Hepatocyte (in vitro differentiated cells): ENCODE data around the gene TMED4. TPM values are rescaled to one million over a fixed set of nuclear protein-coding genes. Genes with fewer than 3 reads are reported as not detected.
A peak's percentile ranks its signal among the peaks of the same experiment; 100 is the strongest.

Experiments
- DNase-seq: peaks from one replicate; pipeline ENCODE4 v3.0.0-alpha.2; 2016; ENCODE audit warnings: low spot score
- H2AFZ ChIP-seq: fragments of 200-600 bp; sonication (generic); 2 replicates; pipeline ENCODE4 v1.6.0; 2016; ENCODE audit warnings: antibody characterized with exemption, mild to moderate bottlenecking
- H3K27ac ChIP-seq: fragments of 200-600 bp; sonication (generic); 2 replicates; pipeline ENCODE4 v1.5.1; 2016; ENCODE audit warnings: mild to moderate bottlenecking
- H3K27me3 ChIP-seq: fragments of 200-600 bp; sonication (generic); 2 replicates; pipeline ENCODE4 v1.6.1; 2016
- H3K36me3 ChIP-seq: fragments of 200-600 bp; sonication (generic); replicated peaks from 2 replicates; pipeline ENCODE4 v1.5.1; 2016; ENCODE audit warnings: low read depth; ENCODE audit not compliant: insufficient read depth
- H3K4me1 ChIP-seq: fragments of 200-600 bp; sonication (generic); 2 replicates; pipeline ENCODE4 v1.5.1; 2016; ENCODE audit warnings: mild to moderate bottlenecking, moderate library complexity; ENCODE audit not compliant: insufficient read depth
- H3K4me2 ChIP-seq: fragments of 200-600 bp; sonication (generic); 2 replicates; pipeline ENCODE4 v1.6.0; 2016
- H3K4me3 ChIP-seq: fragments of 200-600 bp; sonication (generic); 2 replicates; pipeline ENCODE4 v1.5.1; 2016; ENCODE audit warnings: mild to moderate bottlenecking
- H3K79me2 ChIP-seq: fragments of 200-600 bp; sonication (generic); 2 replicates; pipeline ENCODE4 v1.6.0; 2017; ENCODE audit warnings: mild to moderate bottlenecking
- H3K9me2 ChIP-seq: fragments of 200-600 bp; sonication (generic); replicated peaks from 2 replicates; pipeline ENCODE4 v1.6.0; 2017; ENCODE audit warnings: mild to moderate bottlenecking; ENCODE audit not compliant: insufficient read depth
- H3K9me3 ChIP-seq: fragments of 200-600 bp; sonication (generic); 2 replicates; pipeline ENCODE4 v1.5.1; 2016; ENCODE audit warnings: low read depth, mild to moderate bottlenecking
- H4K20me1 ChIP-seq: fragments of 200-600 bp; sonication (generic); 2 replicates; pipeline ENCODE4 v1.6.0; 2016; ENCODE audit warnings: mild to moderate bottlenecking; ENCODE audit not compliant: insufficient read depth, poor library complexity, severe bottlenecking
- EZH2 ChIP-seq: fragments of 200-600 bp; sonication (generic); IDR thresholded peaks from 2 replicates; pipeline ENCODE4 v1.6.1; 2016; ENCODE audit warnings: antibody characterized with exemption, mild to moderate bottlenecking, borderline replicate concordance
- EZH2phosphoT487 ChIP-seq: fragments of 200-600 bp; sonication (generic); IDR thresholded peaks from one replicate; pipeline ENCODE4 v1.6.1; 2018; ENCODE audit warnings: antibody characterized with exemption, mild to moderate bottlenecking, low read depth, moderate library complexity; ENCODE audit not compliant: unreplicated experiment, severe bottlenecking
- WGBS: methylation state at CpG from one replicate; pipeline ENCODE4 v1.1.6; 2016; ENCODE audit warnings: low lambda C conversion rate; ENCODE audit errors: missing lambda C conversion rate; 5-methylcytosine and 5-hydroxymethylcytosine counted together
- polyA plus RNA-seq: library from polyadenylated mRNA; unstranded; fragments of >200 nt; fragmentation: Nextera tagmentation; extraction: Ambion mirVana; gene quantifications from 2 replicates; pipeline ENCODE4 v1.2.1, GENCODE V29; 2016
- total RNA-seq: library from RNA; depleted of rRNA; stranded (reverse); fragments of >200 nt; gene quantifications from 2 replicates; pipeline ENCODE4 v1.2.3, GENCODE V29; 2014
- TF ChIP-seq, protein P1 (sequence below): fragments of 200-600 bp; sonication (generic); IDR thresholded peaks from 2 replicates; pipeline ENCODE4 v1.5.1; 2016; ENCODE audit warnings: antibody characterized with exemption, mild to moderate bottlenecking; ENCODE audit not compliant: poor library complexity

TMED4 gene
- total and polyA plus RNA-seq, 2 experiments from 2014 or later: 94.3 to 245 TPM

DNA sequence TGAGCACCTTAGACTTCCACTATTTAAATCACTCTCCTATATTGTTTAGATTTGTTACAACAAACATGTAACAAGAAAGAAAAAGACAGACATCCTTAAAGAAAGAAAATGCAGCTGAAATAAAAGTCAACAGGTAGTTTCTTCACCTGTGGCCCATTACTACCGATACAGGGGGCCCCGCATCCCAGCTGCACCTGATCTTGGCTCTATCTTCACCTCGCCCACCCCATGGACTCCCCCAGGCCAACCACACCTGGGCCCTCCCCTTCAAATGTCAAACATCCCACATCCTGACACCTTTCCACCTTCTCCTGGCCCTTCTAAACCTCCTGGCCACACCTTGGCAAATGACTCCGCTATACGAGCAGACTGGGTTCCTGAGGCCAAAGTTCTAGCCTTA lies 15.4 kb downstream of the TMED4 start:
- Histone ChIP-seq H3K4me3 (no peak overlapping the region), H3K36me3 (no peaks in the 10 kb centered on the region), H3K4me1 (peaks cover 4% of the 10 kb centered on the region), H3K4me2 (no peak overlapping the region), H3K27me3 (no peaks in the 10 kb centered on the region), H3K27ac (no peak overlapping the region), H3K9me3 (no peaks in the 10 kb centered on the region), H4K20me1 (no peaks in the 10 kb centered on the region), H3K9me2 (no peaks in the 10 kb centered on the region), H2AFZ (no peak overlapping the region), H3K79me2 (peaks cover 16% of the 10 kb centered on the region)
- 96% methylated on average over 3 of the region's 5 CpGs for WGBS
- TF ChIP-seq, protein P1, sequence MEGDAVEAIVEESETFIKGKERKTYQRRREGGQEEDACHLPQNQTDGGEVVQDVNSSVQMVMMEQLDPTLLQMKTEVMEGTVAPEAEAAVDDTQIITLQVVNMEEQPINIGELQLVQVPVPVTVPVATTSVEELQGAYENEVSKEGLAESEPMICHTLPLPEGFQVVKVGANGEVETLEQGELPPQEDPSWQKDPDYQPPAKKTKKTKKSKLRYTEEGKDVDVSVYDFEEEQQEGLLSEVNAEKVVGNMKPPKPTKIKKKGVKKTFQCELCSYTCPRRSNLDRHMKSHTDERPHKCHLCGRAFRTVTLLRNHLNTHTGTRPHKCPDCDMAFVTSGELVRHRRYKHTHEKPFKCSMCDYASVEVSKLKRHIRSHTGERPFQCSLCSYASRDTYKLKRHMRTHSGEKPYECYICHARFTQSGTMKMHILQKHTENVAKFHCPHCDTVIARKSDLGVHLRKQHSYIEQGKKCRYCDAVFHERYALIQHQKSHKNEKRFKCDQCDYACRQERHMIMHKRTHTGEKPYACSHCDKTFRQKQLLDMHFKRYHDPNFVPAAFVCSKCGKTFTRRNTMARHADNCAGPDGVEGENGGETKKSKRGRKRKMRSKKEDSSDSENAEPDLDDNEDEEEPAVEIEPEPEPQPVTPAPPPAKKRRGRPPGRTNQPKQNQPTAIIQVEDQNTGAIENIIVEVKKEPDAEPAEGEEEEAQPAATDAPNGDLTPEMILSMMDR: no peak
- TF ChIP-seq EZH2 (no peak), EZH2phosphoT487 (no peak)
- no peak for DNase-seq

DNA sequence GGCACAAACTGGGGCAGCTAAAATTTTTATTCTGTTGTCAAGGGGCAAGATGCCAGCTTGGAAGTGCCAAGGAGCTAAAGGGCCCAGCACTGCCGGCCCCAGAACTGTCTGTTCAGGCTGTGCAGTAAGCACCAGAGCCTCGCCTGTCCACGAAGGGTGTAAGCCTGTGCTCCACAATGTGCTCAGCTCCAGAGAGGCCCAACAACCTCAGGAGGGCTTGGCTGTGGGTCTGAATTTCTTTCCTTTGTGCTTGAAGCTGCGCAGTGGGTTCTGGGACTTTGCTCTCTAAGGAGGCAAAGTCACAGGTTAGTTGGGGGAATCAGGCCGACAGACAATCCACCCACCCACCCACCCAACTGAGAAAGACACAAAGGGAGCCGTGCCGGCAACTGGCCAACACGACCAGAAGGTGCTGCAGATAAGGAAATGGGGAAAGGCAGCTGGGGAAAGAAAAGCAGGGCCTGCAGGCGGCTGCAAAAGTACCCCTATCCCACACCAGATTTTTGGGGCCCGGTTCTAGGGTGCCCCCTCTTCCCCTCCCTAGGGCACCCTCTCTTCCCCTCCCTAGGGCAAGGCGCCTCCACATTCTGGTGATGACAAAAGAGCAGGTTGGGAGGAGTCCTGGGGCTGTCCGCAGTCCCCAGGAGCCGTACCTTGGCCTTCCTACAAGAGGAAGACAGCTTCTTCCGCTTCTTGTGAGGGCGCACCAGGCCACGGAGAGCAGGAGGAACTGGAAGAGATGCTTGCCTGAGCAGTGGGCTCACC lies 16.1 kb downstream of the TMED4 start:
- Histone ChIP-seq H3K27me3 (no peaks in the 10 kb centered on the region), H3K4me1 (peaks cover 7% of the 10 kb centered on the region), H3K4me3 (no peak overlapping the region), H3K9me3 (no peaks in the 10 kb centered on the region), H3K36me3 (no peaks in the 10 kb centered on the region), H3K79me2 (peaks cover 9% of the 10 kb centered on the region), H2AFZ (no peak overlapping the region), H3K27ac (peak overlapping the region; percentile 24), H3K4me2 (no peak overlapping the region), H3K9me2 (no peaks in the 10 kb centered on the region), H4K20me1 (no peaks in the 10 kb centered on the region)
- DNase-seq: no peak
- no peak for TF ChIP-seq EZH2phosphoT487
- TF ChIP-seq, protein P1: no peak
- no peak for TF ChIP-seq EZH2
- WGBS: 90% methylated on average over 16 of the region's 16 CpGs

DNA sequence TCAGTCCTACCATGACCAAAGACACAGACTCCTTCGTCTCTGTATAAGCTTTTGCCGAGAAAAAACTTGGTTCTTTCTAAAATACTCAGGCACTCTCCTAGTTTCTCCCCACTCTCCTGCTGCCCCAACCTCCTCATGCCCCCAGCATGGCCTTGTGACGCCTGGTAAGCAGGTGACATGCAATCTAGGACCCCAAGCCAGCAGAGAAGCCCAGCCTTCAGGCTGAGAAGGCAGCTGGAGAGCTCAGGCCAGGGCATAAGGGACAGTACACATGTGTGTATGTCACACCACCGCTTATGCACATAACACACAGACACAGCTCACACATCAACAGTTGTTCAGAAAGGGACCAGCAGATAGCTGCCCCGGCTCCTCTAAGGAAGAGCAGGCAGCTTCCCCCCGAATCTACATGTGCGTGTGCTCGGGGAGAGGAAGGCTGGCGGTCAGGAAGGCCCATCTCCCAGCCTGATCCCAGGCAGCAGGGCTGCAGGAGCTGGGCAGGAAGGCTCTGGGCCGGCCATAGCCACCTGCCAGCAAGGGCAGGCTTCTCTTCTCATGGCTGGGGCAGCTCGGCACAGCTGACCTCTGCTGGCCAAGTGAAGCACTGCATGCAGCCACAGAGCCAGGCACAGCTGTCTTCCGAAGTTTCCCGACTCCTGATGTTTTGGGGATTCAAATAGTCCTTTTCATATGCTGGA lies 16.8 kb downstream of the TMED4 start:
- H4K20me1 ChIP-seq: no peaks in the 10 kb centered on the region
- H3K79me2 ChIP-seq: peaks cover 2% of the 10 kb centered on the region
- TF ChIP-seq EZH2phosphoT487: no peak
- TF ChIP-seq, protein P1: peak; percentile 85
- TF ChIP-seq EZH2: no peak
- no peaks in the 10 kb centered on the region for H3K27me3 ChIP-seq
- H2AFZ ChIP-seq: no peak overlapping the region
- peaks cover 7% of the 10 kb centered on the region for H3K4me1 ChIP-seq
- no peaks in the 10 kb centered on the region for H3K9me2 ChIP-seq
- 71% methylated on average over 13 of the region's 13 CpGs for WGBS
- H3K27ac ChIP-seq: peak overlapping the region; percentile 24
- DNase-seq: peak; percentile 77
- H3K36me3 ChIP-seq: no peaks in the 10 kb centered on the region
- no peak overlapping the region for H3K4me2 ChIP-seq
- no peaks in the 10 kb centered on the region for H3K9me3 ChIP-seq
- no peak overlapping the region for H3K4me3 ChIP-seq
